Ectodermal cell (in vitro differentiated cells): ENCODE measurements around the gene RAP1A.
A peak's percentile ranks its signal among the peaks of the same experiment; 100 is the strongest.
"Not testable (repeated sequence)": the region's sequence is repeated elsewhere in the genome, so short reads cannot be mapped to it uniquely, and the experiment has no call there.

Experiments used
- H3K27ac ChIP-seq: 2 replicates; pipeline ENCODE4 v1.7.0; 2013; ENCODE audit warnings: mild to moderate bottlenecking, low read depth, low read length; ENCODE audit not compliant: insufficient read depth, poor library complexity, severe bottlenecking
- H3K27me3 ChIP-seq: 2 replicates; pipeline ENCODE4 v1.7.0; 2013; ENCODE audit warnings: mild to moderate bottlenecking, low read length; ENCODE audit not compliant: insufficient read depth, control insufficient read depth, poor library complexity, severe bottlenecking
- H3K36me3 ChIP-seq: one replicate; pipeline ENCODE4 v1.7.0; 2013; ENCODE audit warnings: low read length; ENCODE audit not compliant: control insufficient read depth, insufficient read depth
- H3K4me1 ChIP-seq: one replicate; pipeline ENCODE4 v1.7.0; 2013; ENCODE audit warnings: low read length; ENCODE audit not compliant: control insufficient read depth, insufficient read depth
- H3K4me3 ChIP-seq: 2 replicates; pipeline ENCODE4 v1.7.0; 2013; ENCODE audit warnings: low read depth, low read length, control low read depth; ENCODE audit not compliant: insufficient read depth
- H3K9me3 ChIP-seq: 2 replicates; pipeline ENCODE4 v1.7.0; 2013; ENCODE audit warnings: mild to moderate bottlenecking, low read length, moderate library complexity; ENCODE audit not compliant: control insufficient read depth
- WGBS, 2 experiments: methylation state at CpG; one replicate each; pipeline ENCODE4 v1.1.7; 2013; ENCODE audit warnings: missing lambda C conversion rate in 2 of 2; 5-methylcytosine and 5-hydroxymethylcytosine counted together

RAP1A gene

DNA sequence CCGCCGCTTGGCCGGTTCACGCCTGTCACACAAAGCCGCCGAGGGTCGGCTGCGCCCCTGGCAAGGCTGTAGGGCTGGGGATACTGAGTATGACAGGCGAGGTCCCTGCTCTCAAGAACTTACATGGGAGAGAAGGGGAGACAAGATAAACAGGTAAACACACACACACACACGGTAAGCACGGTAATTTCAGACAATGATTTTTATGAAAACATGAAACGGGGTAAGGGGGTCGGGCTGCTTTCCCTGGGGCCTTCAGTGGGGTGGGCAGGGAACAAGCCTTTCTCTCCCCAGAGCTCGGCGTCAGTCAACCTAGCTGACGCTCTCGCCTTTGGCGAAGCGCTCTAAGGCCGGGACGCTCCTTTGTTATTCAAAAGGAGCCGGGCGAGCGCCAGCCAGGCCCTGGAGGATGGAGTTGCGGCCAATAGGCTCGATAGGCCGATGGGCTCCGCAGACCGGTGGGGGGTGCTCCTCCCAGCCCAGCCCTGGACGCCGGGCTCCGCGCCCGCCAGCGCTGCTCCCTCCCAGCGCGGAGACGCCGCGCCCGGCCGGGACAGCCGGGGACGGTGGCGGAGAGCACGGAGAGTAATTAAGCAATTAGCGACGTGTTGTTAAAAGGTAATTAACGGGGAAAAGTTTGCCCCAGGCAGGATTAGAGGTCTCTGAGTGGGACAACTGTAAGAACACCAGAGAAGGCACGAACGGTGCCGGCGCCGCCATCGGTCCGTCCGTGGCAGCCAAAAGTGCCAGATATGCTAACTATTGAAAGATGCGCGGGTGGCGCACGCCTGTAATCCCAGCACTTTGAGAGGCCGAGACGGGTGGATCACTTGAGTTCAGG lies 120.6 kb downstream of the RAP1A start:
- 1 to 2% methylated on average over 63 of the region's 63 CpGs for WGBS, 2 experiments
- no peaks in the 10 kb centered on the region for H3K9me3 ChIP-seq
- no peaks in the 10 kb centered on the region for H3K36me3 ChIP-seq
- peak overlapping the region; percentile 94 for H3K27ac ChIP-seq
- H3K27me3 ChIP-seq: peaks cover 7% of the 10 kb centered on the region
- peaks cover 28% of the 10 kb centered on the region for H3K4me1 ChIP-seq
- peak overlapping the region; percentile 50 for H3K4me3 ChIP-seq

DNA sequence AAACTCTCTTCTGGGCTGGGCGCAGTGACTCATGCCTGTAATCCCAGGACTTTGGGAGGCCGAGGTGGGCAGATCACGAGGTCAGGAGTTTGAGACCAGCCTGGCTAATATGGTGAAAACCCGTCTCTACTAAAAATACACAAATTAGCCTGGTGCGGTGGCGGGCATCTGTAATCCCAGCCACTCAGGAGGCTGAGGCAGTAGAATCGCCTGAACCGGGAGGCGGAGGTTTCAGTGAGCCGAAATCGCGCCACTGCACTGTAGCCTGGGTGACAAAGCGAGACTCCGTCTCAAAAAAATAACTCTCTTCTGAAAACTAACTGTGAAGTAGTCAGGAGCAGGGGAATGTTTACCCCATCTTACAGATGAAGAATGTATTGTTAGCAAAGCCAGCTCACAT lies 122.7 kb downstream of the RAP1A start:
- H3K9me3 ChIP-seq, H3K4me1 ChIP-seq, H3K36me3 ChIP-seq, H3K4me3 ChIP-seq, H3K27ac ChIP-seq, H3K27me3 ChIP-seq: not testable (repeated sequence)
- 93 to 94% methylated on average over 14 of the region's 14 CpGs for WGBS, 2 experiments

DNA sequence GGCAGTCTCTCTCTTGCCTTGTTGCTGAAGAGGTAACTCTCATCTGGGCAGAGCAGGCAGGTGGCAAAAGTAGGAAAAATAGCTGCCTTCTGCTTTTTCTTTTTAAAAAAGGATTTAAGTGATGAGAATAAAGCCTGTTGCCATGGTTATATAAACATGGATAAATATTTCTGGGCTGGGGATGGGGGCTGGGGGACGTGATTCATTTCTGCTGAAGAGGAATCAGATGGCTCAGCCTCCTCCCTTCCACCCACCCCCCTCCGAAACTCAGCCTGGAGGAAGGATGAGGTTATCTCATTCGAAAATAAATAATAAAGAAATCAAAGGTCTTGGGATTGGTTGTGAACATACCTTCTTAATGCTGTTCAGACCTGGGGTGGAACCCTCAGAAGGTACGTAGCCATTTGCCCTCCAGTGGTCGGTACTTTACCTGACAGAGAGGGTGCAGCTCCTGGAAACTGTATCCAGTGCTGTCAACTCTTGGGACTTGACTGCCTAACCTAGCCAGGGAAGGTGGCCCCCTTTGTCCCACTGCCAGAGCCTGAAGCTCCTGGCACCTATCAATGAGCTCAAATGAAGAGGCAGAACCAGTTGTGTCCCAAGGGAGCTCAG lies 123.5 kb downstream of the RAP1A start:
- Histone ChIP-seq H3K9me3 (no peaks in the 10 kb centered on the region), H3K27ac (no peak overlapping the region)
- 95% methylated on average over 4 of the region's 5 CpGs for WGBS, 2 experiments

DNA sequence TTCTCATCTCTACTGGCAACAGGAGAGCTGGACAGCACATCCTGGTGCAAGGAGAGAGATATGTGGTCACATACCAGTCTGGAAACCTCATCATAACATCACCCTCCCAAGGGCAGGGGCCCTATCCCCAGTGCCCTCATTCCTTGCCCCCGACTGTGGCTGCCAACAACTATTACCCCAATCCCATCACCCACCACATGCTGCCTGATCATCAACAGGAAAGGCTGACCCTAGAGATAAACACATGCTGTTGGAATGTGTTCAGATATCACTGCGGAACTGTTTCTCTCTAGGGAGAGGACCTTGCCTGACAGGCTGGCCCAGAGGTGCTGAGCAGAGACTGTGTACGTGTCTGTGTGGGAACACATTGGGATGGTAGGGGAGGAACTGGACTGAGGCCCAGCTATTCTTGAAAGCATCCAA lies 124.1 kb downstream of the RAP1A start:
- Histone ChIP-seq H3K27me3 (peaks cover 7% of the 10 kb centered on the region), H3K27ac (no peak overlapping the region), H3K9me3 (no peaks in the 10 kb centered on the region), H3K36me3 (no peaks in the 10 kb centered on the region), H3K4me3 (no peak overlapping the region), H3K4me1 (peaks cover 3% of the 10 kb centered on the region)
- WGBS, 2 experiments: 88 to 93% methylated on average over 3 of the region's 3 CpGs

More for the DNA sequence above, 123.5 kb downstream of the RAP1A start:
- peaks cover 2% of the 10 kb centered on the region for H3K4me1 ChIP-seq
- no peaks in the 10 kb centered on the region for H3K36me3 ChIP-seq
- H3K4me3 ChIP-seq: no peak overlapping the region
- peaks cover 7% of the 10 kb centered on the region for H3K27me3 ChIP-seq

DNA sequence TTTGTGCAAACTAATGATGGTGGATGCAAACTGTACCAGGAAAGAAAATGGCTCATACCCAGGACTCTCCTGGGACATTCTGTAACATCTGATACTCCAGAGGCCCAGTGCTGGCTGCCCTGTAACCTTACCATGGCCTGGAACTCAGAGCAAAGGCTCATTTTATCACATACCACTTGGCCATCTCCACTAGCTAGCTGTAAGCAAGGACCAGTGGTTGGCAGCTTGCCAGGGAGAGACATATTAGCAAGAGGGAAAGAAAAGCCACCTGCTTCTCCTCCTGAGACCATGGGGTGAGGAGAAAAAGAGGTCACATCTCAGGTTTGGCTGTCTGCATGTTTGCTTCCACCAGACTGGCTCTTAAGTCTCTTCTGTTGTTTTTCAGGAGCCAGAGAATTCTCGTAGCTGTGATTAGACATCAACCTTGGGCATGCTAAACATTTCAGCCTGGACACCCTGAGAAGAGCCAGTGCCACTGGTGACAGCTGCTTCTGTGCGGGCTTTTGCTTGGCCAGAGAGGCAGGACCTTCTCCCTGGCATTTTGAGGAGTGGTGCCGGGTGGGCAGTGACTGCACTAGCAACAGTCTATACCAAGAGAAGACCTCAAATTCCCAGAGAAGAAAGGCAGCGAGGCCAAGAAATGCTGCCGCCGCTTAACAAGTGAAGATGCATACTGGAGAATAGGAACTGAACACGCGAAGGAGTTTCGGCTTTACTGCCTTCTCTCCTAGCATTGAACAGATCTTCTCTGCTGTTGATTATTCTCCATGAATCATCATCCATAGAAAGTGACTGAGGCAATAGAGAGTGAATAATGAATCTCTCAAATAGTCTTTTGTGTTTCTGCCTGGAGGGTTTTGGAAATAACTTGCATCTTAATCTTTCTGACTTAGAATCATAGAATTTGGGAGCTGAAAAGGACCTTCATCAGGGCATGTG lies 126.4 kb downstream of the RAP1A start:
- 94 to 97% methylated on average over 9 of the region's 9 CpGs for WGBS, 2 experiments
- H3K36me3 ChIP-seq: no peaks in the 10 kb centered on the region
- H3K27ac ChIP-seq: no peak overlapping the region

DNA sequence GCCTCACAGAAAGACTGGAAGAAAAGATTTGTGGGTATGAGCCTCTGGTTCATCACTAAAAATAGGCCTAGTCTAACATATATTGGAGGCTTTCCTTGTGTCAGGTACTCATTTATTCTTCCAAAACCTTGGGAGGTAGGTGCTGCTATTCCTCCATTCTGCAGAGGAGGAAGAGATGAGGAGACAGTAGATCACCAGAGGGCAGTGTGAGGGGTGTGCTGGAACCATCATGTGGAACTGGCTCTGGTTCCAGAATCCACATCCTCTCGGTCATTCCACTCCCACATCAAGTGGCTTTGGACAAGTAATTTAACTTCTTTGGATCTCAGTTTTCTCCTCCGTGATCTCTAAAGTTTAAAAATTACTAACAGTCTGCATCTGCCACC lies 127.0 kb downstream of the RAP1A start:
- no peaks in the 10 kb centered on the region for H3K36me3 ChIP-seq
- no peaks in the 10 kb centered on the region for H3K9me3 ChIP-seq
- H3K27me3 ChIP-seq: no peaks in the 10 kb centered on the region
- no peak overlapping the region for H3K27ac ChIP-seq
- peaks cover 14% of the 10 kb centered on the region for H3K4me1 ChIP-seq
- WGBS, 2 experiments: 90 to 94% methylated on average over 2 of the region's 2 CpGs
- H3K4me3 ChIP-seq: no peak overlapping the region

More for the DNA sequence above, 126.4 kb downstream of the RAP1A start:
- Histone ChIP-seq H3K9me3 (no peaks in the 10 kb centered on the region), H3K4me1 (peaks cover 14% of the 10 kb centered on the region), H3K27me3 (peaks cover 6% of the 10 kb centered on the region), H3K4me3 (no peak overlapping the region)

DNA sequence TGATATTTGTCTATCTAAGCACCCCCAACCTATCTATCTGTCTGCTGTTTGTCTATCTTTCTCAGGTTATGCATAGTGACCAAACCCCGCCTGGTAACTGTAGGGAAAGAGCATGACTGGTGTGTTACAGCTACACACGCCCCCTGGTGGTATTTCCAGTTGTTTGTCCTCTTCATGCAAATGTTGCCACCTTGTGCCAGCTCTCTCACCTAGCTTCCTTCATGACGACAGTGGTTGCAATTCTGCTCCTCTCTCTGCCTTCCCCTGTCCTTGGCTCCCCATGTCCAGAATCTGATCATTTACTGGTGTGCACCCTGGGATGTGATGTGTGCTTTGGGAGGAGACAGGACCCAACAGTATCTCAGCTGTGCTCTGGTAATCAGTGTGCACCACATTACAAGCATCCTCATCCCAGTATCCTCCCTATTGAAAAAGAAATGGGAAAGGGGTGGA lies 127.7 kb downstream of the RAP1A start:
- Histone ChIP-seq H3K36me3 (no peaks in the 10 kb centered on the region), H3K4me3 (no peak overlapping the region), H3K4me1 (peaks cover 14% of the 10 kb centered on the region), H3K27ac (no peak overlapping the region), H3K9me3 (no peaks in the 10 kb centered on the region), H3K27me3 (no peaks in the 10 kb centered on the region)
- WGBS, 2 experiments: 43 to 46% methylated on average over 3 of the region's 3 CpGs

DNA sequence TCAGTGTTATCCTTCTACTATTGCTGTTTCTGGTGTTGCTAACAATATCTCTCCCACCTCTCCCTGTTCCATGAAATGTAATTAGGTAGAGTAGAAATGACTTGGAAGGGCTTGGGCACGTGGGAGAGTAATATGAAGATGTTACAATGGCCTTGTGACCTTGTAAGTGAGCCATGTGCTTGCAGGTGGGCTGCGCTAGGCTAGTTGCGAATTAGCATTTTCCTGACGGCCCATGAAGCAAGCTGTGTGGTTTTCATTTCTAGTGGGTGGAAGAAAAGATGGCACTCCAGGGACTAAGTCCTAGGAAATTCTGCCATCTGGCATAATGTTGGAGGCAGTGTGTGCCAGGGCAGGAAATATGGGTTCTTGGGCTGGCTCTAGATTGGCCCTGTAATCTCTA lies 128.4 kb downstream of the RAP1A start:
- H3K9me3 ChIP-seq: no peaks in the 10 kb centered on the region
- H3K27me3 ChIP-seq: no peaks in the 10 kb centered on the region
- peaks cover 14% of the 10 kb centered on the region for H3K4me1 ChIP-seq
- no peaks in the 10 kb centered on the region for H3K36me3 ChIP-seq
- no peak overlapping the region for H3K4me3 ChIP-seq
- 86 to 93% methylated on average over 4 of the region's 4 CpGs for WGBS, 2 experiments
- no peak overlapping the region for H3K27ac ChIP-seq

DNA sequence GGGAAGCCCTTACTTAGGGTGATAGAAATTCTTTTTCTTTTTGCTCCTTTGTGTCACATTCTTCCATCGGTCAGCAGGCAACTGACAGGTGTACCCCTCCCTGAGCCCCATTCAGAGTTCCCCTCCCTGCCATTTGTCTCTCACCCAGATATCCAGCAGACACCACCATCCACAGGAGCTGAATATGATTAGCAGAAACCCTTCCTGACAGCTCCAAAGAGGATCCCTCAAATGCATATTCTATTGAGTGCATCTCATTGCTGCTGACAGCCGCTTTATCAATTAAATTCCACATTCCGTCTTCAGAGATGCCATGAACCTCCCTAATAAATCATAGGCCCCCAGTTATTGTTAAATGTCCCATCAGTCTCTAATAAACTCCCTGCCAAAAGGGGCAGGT lies 130.0 kb downstream of the RAP1A start:
- H3K4me3 ChIP-seq: no peak overlapping the region
- H3K4me1 ChIP-seq: peaks cover 18% of the 10 kb centered on the region
- no peaks in the 10 kb centered on the region for H3K9me3 ChIP-seq
- H3K36me3 ChIP-seq: no peaks in the 10 kb centered on the region
- H3K27me3 ChIP-seq: no peaks in the 10 kb centered on the region
- whole genome bisulfite sequencing, 2 experiments: 54 to 60% methylated on average over 3 of the region's 3 CpGs
- peak overlapping the region; percentile 47 for H3K27ac ChIP-seq

DNA sequence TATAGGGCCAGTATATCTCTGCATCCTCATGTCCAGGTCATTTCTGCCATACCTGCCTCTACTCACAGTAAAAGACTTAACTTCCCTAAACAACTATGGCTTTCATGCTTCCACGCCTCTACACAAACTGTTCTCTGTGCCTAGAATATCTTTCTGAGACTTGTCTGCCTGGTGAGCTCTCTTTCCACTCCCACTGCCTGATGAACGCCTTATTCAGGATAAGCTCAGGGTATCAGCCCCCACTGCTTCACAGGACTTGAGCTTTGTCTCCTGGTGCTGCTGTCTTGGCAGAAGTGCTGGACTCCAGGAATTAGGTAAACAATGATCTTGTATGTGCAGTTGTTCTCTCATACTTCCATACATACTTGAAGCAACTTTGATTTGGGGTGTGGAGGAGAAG lies 131.3 kb downstream of the RAP1A start:
- Histone ChIP-seq H3K27me3 (no peaks in the 10 kb centered on the region), H3K36me3 (no peaks in the 10 kb centered on the region), H3K27ac (no peak overlapping the region), H3K4me3 (no peak overlapping the region), H3K9me3 (no peaks in the 10 kb centered on the region), H3K4me1 (peaks cover 20% of the 10 kb centered on the region)
- 96% methylated on average over 2 of the region's 2 CpGs for WGBS, 2 experiments
